Suprapubic skin (tissue), 4 donors: ENCODE measurements around the gene MED12L.

Experiments used
- EP300 ChIP-seq: sonication (generic); formaldehyde crosslinking; IDR thresholded peaks from one replicate; pipeline ENCODE4 v1.6.1; 2017; ENCODE audit warnings: antibody characterized with exemption
- POLR2A ChIP-seq, 2 donors: fragments of 450-650 bp; IDR thresholded peaks; one replicate each; pipeline ENCODE4 v1.6.1; 2017; ENCODE audit warnings: antibody characterized with exemption in 2 of 2, mild to moderate bottlenecking in 2 of 2, moderate library complexity in 2 of 2
- POLR2AphosphoS5 ChIP-seq, 3 donors: sonication (generic); formaldehyde crosslinking; IDR thresholded peaks; one replicate each; pipeline ENCODE4 v1.6.1; 2017; ENCODE audit warnings: antibody characterized with exemption in 3 of 3
- TF ChIP-seq, protein P1 (sequence below), 2 donors: fragments of 200-600 bp in 1 of 2; fragments of 450-650 bp in 1 of 2; sonication (generic) in 1 of 2; IDR thresholded peaks; one replicate each; pipeline ENCODE4 v1.5.1; 2016 to 2019; ENCODE audit warnings: antibody characterized with exemption in 2 of 2, mild to moderate bottlenecking in 1 of 2, moderate library complexity in 1 of 2

DNA sequence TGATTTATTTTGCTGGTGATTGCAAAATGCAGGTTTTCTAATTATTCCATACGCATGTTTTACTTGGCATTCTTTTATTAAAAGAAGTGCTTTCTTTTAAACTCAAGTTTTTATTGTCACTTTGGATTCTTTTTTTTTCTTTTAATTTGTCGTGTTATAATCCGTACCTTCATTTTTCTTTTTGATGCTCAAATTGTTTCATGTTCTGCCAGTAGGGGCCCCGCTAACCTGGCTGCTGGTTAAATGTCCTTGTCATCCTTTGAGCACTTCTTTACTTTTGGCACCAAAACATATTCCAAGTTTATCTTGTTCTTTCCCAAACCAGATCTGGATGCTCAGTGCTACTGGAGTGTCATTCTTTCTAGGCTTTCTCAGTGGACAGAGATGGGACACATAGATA lies 31.6 kb downstream of the MED12L start:
- TF ChIP-seq, protein P1, sequence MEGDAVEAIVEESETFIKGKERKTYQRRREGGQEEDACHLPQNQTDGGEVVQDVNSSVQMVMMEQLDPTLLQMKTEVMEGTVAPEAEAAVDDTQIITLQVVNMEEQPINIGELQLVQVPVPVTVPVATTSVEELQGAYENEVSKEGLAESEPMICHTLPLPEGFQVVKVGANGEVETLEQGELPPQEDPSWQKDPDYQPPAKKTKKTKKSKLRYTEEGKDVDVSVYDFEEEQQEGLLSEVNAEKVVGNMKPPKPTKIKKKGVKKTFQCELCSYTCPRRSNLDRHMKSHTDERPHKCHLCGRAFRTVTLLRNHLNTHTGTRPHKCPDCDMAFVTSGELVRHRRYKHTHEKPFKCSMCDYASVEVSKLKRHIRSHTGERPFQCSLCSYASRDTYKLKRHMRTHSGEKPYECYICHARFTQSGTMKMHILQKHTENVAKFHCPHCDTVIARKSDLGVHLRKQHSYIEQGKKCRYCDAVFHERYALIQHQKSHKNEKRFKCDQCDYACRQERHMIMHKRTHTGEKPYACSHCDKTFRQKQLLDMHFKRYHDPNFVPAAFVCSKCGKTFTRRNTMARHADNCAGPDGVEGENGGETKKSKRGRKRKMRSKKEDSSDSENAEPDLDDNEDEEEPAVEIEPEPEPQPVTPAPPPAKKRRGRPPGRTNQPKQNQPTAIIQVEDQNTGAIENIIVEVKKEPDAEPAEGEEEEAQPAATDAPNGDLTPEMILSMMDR (IDR thresholded peaks at IDR 0.05): no peak
- TF ChIP-seq POLR2A (IDR thresholded peaks at IDR 0.05): no peak
- no peak for TF ChIP-seq EP300
- TF ChIP-seq POLR2AphosphoS5 (IDR thresholded peaks at IDR 0.05): no peak
